H1 (cell line): ENCODE measurements around the gene PTPRG. TPM values are rescaled to one million over a fixed set of nuclear protein-coding genes. Genes with fewer than 3 reads are reported as not detected.

Experiments used
- EZH2 ChIP-seq: fragments of 200-600 bp; sonication (generic); IDR thresholded peaks from 2 replicates; pipeline ENCODE4 v1.7.1; 2012; ENCODE audit warnings: low read depth, mild to moderate bottlenecking, moderate library complexity, low read length, inconsistent platforms; ENCODE audit not compliant: severe bottlenecking
- HDAC2 ChIP-seq, 2 experiments: fragments of 300-600 bp in 1 of 2; sonication (generic) in 1 of 2; IDR thresholded peaks; 2 replicates each; pipeline ENCODE4 v1.6.1; 2011 to 2012; ENCODE audit warnings: low read depth in 2 of 2, low read length in 2 of 2, mild to moderate bottlenecking in 2 of 2, moderate library complexity in 2 of 2, borderline replicate concordance in 1 of 2, inconsistent platforms in 1 of 2
- KDM5A ChIP-seq: fragments of 200-600 bp; IDR thresholded peaks from 2 replicates; pipeline ENCODE4 v1.7.1; 2012; ENCODE audit warnings: mild to moderate bottlenecking, low read length, inconsistent platforms, mixed read lengths
- MAFK ChIP-seq: IDR thresholded peaks from 2 replicates; pipeline ENCODE4 v1.6.1; 2012; ENCODE audit warnings: low read depth, mild to moderate bottlenecking, improper control_type of control experiment, low read length
- RAD21 ChIP-seq, 2 experiments: IDR thresholded peaks in 1 of 2; conservative IDR thresholded peaks in 1 of 2; 2 replicates each; pipeline ENCODE4 v1.6.1; 2011; ENCODE audit warnings: low read depth in 2 of 2, low read length in 2 of 2, improper control_type of control experiment in 1 of 2, inconsistent platforms in 1 of 2, mild to moderate bottlenecking in 1 of 2, moderate library complexity in 1 of 2
- TEAD4 ChIP-seq: IDR thresholded peaks from 2 replicates; pipeline ENCODE4 v1.6.1; 2012; ENCODE audit warnings: low read depth, low read length, inconsistent platforms, mixed read lengths
- polyA plus RNA-seq, 7 experiments: library from polyadenylated mRNA; depleted of rRNA in 3 of 7; stranded (reverse) in 5 of 7; unstranded in 2 of 7; fragments of >200 nt in 5 of 7; fragments of 200-250 nt in 2 of 7; gene quantifications; 1 replicate in 5 of 7; 2 replicates in 1 of 7; 4 replicates in 1 of 7; pipeline versions ENCODE4 v1.2.1 to v1.2.3, GENCODE V29; 2011 to 2013; ENCODE audit warnings: missing spikeins in 2 of 7, mixed read lengths in 2 of 7
- total RNA-seq: library from RNA; stranded (reverse); fragmentation: NEBNext Ultra II Directional; extraction: Animal tissue kit (Norgen Biotek cat#: 25700); gene quantifications from 2 replicates; pipeline ENCODE4 v1.2.1, GENCODE V29; 2021
- TF ChIP-seq, protein P1 (sequence below): fragments of 300-600 bp; sonication (generic); IDR thresholded peaks from 2 replicates; pipeline ENCODE4 v1.7.1; 2012; ENCODE audit warnings: low read length, moderate library complexity, mild to moderate bottlenecking, inconsistent platforms; ENCODE audit not compliant: insufficient replicate concordance
- TF ChIP-seq, protein P2 (sequence below): IDR thresholded peaks from 2 replicates; pipeline ENCODE4 v1.6.1; 2012; ENCODE audit warnings: inconsistent platforms

The PTPRG gene
- total and polyA plus RNA-seq, 2 of the 8 experiments (the other 6 are each of a cell fraction or from before 2014, with no cell fraction given) = 23.3 to 96.2 TPM

- TF ChIP-seq, protein P1, sequence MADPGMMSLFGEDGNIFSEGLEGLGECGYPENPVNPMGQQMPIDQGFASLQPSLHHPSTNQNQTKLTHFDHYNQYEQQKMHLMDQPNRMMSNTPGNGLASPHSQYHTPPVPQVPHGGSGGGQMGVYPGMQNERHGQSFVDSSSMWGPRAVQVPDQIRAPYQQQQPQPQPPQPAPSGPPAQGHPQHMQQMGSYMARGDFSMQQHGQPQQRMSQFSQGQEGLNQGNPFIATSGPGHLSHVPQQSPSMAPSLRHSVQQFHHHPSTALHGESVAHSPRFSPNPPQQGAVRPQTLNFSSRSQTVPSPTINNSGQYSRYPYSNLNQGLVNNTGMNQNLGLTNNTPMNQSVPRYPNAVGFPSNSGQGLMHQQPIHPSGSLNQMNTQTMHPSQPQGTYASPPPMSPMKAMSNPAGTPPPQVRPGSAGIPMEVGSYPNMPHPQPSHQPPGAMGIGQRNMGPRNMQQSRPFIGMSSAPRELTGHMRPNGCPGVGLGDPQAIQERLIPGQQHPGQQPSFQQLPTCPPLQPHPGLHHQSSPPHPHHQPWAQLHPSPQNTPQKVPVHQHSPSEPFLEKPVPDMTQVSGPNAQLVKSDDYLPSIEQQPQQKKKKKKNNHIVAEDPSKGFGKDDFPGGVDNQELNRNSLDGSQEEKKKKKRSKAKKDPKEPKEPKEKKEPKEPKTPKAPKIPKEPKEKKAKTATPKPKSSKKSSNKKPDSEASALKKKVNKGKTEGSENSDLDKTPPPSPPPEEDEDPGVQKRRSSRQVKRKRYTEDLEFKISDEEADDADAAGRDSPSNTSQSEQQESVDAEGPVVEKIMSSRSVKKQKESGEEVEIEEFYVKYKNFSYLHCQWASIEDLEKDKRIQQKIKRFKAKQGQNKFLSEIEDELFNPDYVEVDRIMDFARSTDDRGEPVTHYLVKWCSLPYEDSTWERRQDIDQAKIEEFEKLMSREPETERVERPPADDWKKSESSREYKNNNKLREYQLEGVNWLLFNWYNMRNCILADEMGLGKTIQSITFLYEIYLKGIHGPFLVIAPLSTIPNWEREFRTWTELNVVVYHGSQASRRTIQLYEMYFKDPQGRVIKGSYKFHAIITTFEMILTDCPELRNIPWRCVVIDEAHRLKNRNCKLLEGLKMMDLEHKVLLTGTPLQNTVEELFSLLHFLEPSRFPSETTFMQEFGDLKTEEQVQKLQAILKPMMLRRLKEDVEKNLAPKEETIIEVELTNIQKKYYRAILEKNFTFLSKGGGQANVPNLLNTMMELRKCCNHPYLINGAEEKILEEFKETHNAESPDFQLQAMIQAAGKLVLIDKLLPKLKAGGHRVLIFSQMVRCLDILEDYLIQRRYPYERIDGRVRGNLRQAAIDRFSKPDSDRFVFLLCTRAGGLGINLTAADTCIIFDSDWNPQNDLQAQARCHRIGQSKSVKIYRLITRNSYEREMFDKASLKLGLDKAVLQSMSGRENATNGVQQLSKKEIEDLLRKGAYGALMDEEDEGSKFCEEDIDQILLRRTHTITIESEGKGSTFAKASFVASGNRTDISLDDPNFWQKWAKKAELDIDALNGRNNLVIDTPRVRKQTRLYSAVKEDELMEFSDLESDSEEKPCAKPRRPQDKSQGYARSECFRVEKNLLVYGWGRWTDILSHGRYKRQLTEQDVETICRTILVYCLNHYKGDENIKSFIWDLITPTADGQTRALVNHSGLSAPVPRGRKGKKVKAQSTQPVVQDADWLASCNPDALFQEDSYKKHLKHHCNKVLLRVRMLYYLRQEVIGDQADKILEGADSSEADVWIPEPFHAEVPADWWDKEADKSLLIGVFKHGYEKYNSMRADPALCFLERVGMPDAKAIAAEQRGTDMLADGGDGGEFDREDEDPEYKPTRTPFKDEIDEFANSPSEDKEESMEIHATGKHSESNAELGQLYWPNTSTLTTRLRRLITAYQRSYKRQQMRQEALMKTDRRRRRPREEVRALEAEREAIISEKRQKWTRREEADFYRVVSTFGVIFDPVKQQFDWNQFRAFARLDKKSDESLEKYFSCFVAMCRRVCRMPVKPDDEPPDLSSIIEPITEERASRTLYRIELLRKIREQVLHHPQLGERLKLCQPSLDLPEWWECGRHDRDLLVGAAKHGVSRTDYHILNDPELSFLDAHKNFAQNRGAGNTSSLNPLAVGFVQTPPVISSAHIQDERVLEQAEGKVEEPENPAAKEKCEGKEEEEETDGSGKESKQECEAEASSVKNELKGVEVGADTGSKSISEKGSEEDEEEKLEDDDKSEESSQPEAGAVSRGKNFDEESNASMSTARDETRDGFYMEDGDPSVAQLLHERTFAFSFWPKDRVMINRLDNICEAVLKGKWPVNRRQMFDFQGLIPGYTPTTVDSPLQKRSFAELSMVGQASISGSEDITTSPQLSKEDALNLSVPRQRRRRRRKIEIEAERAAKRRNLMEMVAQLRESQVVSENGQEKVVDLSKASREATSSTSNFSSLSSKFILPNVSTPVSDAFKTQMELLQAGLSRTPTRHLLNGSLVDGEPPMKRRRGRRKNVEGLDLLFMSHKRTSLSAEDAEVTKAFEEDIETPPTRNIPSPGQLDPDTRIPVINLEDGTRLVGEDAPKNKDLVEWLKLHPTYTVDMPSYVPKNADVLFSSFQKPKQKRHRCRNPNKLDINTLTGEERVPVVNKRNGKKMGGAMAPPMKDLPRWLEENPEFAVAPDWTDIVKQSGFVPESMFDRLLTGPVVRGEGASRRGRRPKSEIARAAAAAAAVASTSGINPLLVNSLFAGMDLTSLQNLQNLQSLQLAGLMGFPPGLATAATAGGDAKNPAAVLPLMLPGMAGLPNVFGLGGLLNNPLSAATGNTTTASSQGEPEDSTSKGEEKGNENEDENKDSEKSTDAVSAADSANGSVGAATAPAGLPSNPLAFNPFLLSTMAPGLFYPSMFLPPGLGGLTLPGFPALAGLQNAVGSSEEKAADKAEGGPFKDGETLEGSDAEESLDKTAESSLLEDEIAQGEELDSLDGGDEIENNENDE = no peak
- TF ChIP-seq RAD21 (IDR thresholded peaks at IDR 0.05 in 1 of 2, conservative IDR thresholded peaks at IDR 0.05 in 1 of 2; ENCODE audit: low read depth in 2 of 2, low read length in 2 of 2) (no peak), MAFK (peak; percentile 32; the same call in 1 of the 2 replicates), HDAC2 (IDR thresholded peaks at IDR 0.05; ENCODE audit: borderline replicate concordance in 1 of 2, low read depth in 2 of 2, low read length in 2 of 2) (no peak), TEAD4 (no peak), EZH2 (no peak), KDM5A (no peak)
- TF ChIP-seq, protein P2, sequence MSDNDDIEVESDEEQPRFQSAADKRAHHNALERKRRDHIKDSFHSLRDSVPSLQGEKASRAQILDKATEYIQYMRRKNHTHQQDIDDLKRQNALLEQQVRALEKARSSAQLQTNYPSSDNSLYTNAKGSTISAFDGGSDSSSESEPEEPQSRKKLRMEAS = peak; percentile 53
These were observed 108.4 kb downstream of the PTPRG start (continued) for GRCh38 chr3:61669668-61670299.
